Right hindlimb (tissue), 1 donor: ENCODE data around the gene CDK14.

Experiments
- DNase-seq: peaks from one replicate; pipeline ENCODE4 v3.0.0-alpha.2; 2018

CDK14 gene

GRCh38 chr7:91079487-91079886 lies 483.4 kb downstream of the CDK14 start:
- no peak for DNase-seq

GRCh38 chr7:91080351-91080750 lies 484.2 kb downstream of the CDK14 start:
- DNase-seq: no peak

- DNase-seq: no peak
Measured at GRCh38 chr7:91082038-91082437, 485.9 kb downstream of the CDK14 start.

- DNase-seq: no peak
Measured at GRCh38 chr7:91082852-91083495, 486.9 kb downstream of the CDK14 start.

GRCh38 chr7:91083855-91084644 lies 487.9 kb downstream of the CDK14 start:
- no peak for DNase-seq

- no peak for DNase-seq
Measured at GRCh38 chr7:91085175-91085574, 489.1 kb downstream of the CDK14 start.

GRCh38 chr7:91086200-91086599 lies 490.1 kb downstream of the CDK14 start:
- no peak for DNase-seq

GRCh38 chr7:91088156-91088555 lies 492.0 kb downstream of the CDK14 start:
- DNase-seq: no peak

GRCh38 chr7:91088691-91089090 lies 492.6 kb downstream of the CDK14 start:
- no peak for DNase-seq

- no peak for DNase-seq
Measured at GRCh38 chr7:91089382-91089963, 493.4 kb downstream of the CDK14 start.

GRCh38 chr7:91090684-91091083 lies 494.6 kb downstream of the CDK14 start:
- DNase-seq: no peak

GRCh38 chr7:91091631-91092030 lies 495.5 kb downstream of the CDK14 start:
- DNase-seq: no peak

- DNase-seq: no peak
Measured at GRCh38 chr7:91093181-91093580, 497.1 kb downstream of the CDK14 start.

- no peak for DNase-seq
Measured at GRCh38 chr7:91098566-91098965, 502.4 kb downstream of the CDK14 start.

GRCh38 chr7:91103363-91103762 lies 507.2 kb downstream of the CDK14 start:
- no peak for DNase-seq

GRCh38 chr7:91107460-91107859 lies 511.3 kb downstream of the CDK14 start:
- no peak for DNase-seq

GRCh38 chr7:91109200-91109599 lies 513.1 kb downstream of the CDK14 start:
- no peak for DNase-seq

- no peak for DNase-seq
Measured at GRCh38 chr7:91112902-91113341, 516.8 kb downstream of the CDK14 start.

GRCh38 chr7:91114232-91114631 lies 518.1 kb downstream of the CDK14 start:
- DNase-seq: no peak

GRCh38 chr7:91126762-91127161 lies 530.6 kb downstream of the CDK14 start:
- no peak for DNase-seq

GRCh38 chr7:91127325-91127724 lies 531.2 kb downstream of the CDK14 start:
- no peak for DNase-seq

- no peak for DNase-seq
Measured at GRCh38 chr7:91127959-91128358, 531.8 kb downstream of the CDK14 start.

- DNase-seq: no peak
Measured at GRCh38 chr7:91128683-91129348, 532.7 kb downstream of the CDK14 start.

- DNase-seq: no peak
Measured at GRCh38 chr7:91135300-91135699, 539.2 kb downstream of the CDK14 start.
